ENCODE results near the gene PPFIA3. TPM values are rescaled to one million over a fixed set of nuclear protein-coding genes. Genes with fewer than 3 reads are reported as not detected.

Gene PPFIA3
- total and polyA plus RNA-seq, 4 donors = 1.5 to 4.6 (median 2.4) TPM

DNA sequence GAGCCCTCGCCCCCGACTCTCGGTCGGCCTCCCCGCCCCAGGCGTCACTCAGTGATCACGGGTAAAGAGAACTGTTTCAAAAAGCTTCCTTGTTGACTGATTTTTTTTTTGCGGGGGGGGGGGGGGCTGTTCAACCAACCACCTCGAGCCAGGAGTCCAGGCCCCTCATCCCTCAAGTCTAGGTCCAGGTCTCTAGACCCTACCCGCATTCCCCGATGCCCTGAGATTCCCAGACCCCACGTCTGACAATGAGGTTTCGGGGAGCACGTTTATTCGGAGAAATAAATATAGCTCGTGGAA is 31.6 kb downstream of the PPFIA3 start:
- Histone ChIP-seq H3K4me3 (ENCODE audit: low read depth in 1 of 3, low read length in 3 of 3) (peak overlapping the region in 2 of 3 donors; percentile 55 to 89), H3K4me1 (ENCODE audit: control insufficient read depth in 4 of 4, insufficient read depth in 4 of 4, low read length in 3 of 4) (peaks cover 0 to 29% (median 17%) of the 10 kb centered on the region in 4 donors), H3K36me3 (ENCODE audit: control insufficient read depth in 4 of 4, insufficient read depth in 3 of 4, low read depth in 1 of 4, low read length in 3 of 4) (no peaks in the 10 kb centered on the region), H3K27ac (ENCODE audit: low read depth in 1 of 2, low read length in 2 of 2) (peak overlapping the region; percentile 80 to 93), H3K9ac (ENCODE audit: low read depth in 1 of 2, low read length in 2 of 2) (no peak overlapping the region), H3K9me3 (ENCODE audit: control insufficient read depth in 4 of 4, low read length in 3 of 4) (no peaks in the 10 kb centered on the region), H3K27me3 (ENCODE audit: control insufficient read depth in 4 of 4, insufficient read depth in 4 of 4, low read length in 3 of 4) (no peaks in the 10 kb centered on the region)
- DNase-seq (ENCODE audit: low spot score) = peak; percentile 34
- 17% methylated on average over 16 of the region's 16 CpGs for WGBS
- TF ChIP-seq HNF4A (conservative IDR thresholded peaks at IDR 0.05) = no peak
- TF ChIP-seq, protein P1, sequence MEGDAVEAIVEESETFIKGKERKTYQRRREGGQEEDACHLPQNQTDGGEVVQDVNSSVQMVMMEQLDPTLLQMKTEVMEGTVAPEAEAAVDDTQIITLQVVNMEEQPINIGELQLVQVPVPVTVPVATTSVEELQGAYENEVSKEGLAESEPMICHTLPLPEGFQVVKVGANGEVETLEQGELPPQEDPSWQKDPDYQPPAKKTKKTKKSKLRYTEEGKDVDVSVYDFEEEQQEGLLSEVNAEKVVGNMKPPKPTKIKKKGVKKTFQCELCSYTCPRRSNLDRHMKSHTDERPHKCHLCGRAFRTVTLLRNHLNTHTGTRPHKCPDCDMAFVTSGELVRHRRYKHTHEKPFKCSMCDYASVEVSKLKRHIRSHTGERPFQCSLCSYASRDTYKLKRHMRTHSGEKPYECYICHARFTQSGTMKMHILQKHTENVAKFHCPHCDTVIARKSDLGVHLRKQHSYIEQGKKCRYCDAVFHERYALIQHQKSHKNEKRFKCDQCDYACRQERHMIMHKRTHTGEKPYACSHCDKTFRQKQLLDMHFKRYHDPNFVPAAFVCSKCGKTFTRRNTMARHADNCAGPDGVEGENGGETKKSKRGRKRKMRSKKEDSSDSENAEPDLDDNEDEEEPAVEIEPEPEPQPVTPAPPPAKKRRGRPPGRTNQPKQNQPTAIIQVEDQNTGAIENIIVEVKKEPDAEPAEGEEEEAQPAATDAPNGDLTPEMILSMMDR (IDR thresholded peaks at IDR 0.05; ENCODE audit: low read depth, low read length, missing input control) = no peak
- TF ChIP-seq REST (IDR thresholded peaks at IDR 0.05) = no peak
- no peak for TF ChIP-seq JUND (IDR thresholded peaks at IDR 0.05)
- no peak for TF ChIP-seq NR2F2 (IDR thresholded peaks at IDR 0.05)
- no peak for TF ChIP-seq FOXA1 (IDR thresholded peaks at IDR 0.05)
- no peak for TF ChIP-seq RAD21 (IDR thresholded peaks at IDR 0.05)
- TF ChIP-seq RXRA (IDR thresholded peaks at IDR 0.05) = no peak
- no peak for TF ChIP-seq SP1 (IDR thresholded peaks at IDR 0.05)

GRCh38 chr19:49151267-49152118 is 32.1 kb downstream of the PPFIA3 start:
- peaks cover 0 to 29% (median 17%) of the 10 kb centered on the region in 4 donors for H3K4me1 ChIP-seq (ENCODE audit: control insufficient read depth in 4 of 4, insufficient read depth in 4 of 4, low read length in 3 of 4)
- no peak overlapping the region for H3K9ac ChIP-seq (ENCODE audit: low read depth in 1 of 2, low read length in 2 of 2)
- H3K27ac ChIP-seq (ENCODE audit: low read depth in 1 of 2, low read length in 2 of 2) = peak overlapping the region; percentile 80 to 93

More at GRCh38 chr19:49151267-49152118, 32.1 kb downstream of the PPFIA3 start:
- 15% methylated on average over 45 of the region's 45 CpGs for WGBS
- Histone ChIP-seq H3K36me3 (ENCODE audit: control insufficient read depth in 4 of 4, insufficient read depth in 3 of 4, low read depth in 1 of 4, low read length in 3 of 4) (no peaks in the 10 kb centered on the region), H3K9me3 (ENCODE audit: control insufficient read depth in 4 of 4, low read length in 3 of 4) (no peaks in the 10 kb centered on the region), H3K27me3 (ENCODE audit: control insufficient read depth in 4 of 4, insufficient read depth in 4 of 4, low read length in 3 of 4) (no peaks in the 10 kb centered on the region), H3K4me3 (ENCODE audit: low read depth in 1 of 3, low read length in 3 of 3) (no peak overlapping the region)
- TF ChIP-seq GABPA (IDR thresholded peaks at IDR 0.05 in 1 of 2, conservative IDR thresholded peaks at IDR 0.05 in 1 of 2) (no peak), HNF4A (conservative IDR thresholded peaks at IDR 0.05) (no peak), RXRA (IDR thresholded peaks at IDR 0.05) (no peak), RAD21 (IDR thresholded peaks at IDR 0.05) (no peak), YY1 (IDR thresholded peaks at IDR 0.05) (no peak), HNF4G (IDR thresholded peaks at IDR 0.05) (no peak), MAX (IDR thresholded peaks at IDR 0.05) (no peak)
- DNase-seq (ENCODE audit: low spot score) = peak; percentile 68

Data from liver (tissue), 9 donors.